A375 (cell line): ENCODE measurements around the gene KANK2. TPM values are rescaled to one million over a fixed set of nuclear protein-coding genes. Genes with fewer than 3 reads are reported as not detected.

Experiments
- total RNA-seq: library from RNA; depleted of rRNA; stranded (reverse); fragments of >200 nt; shearing (Covaris generic); gene quantifications from 2 replicates; pipeline ENCODE4 v1.2.3, GENCODE V29; 2014; rRNA removed

KANK2 gene
- total RNA-seq: 56.0 and 56.1 TPM in 2 replicates

GRCh38 chr19:11197291-11198174 is at the start of gene KANK2:
TSS of gene KANK2 (minus strand) at chr19:11197545. CDS start at chr19:11194511, 3,034 bp downstream.

GRCh38 chr19:11239377-11240000 is 42.1 kb upstream of the KANK2 start, which contains the start of gene ANGPTL8:
TSS of gene ANGPTL8 (plus strand) at chr19:11239619. CDS start at chr19:11239638, 19 bp downstream.

GRCh38 chr19:11155373-11156120 is 41.8 kb downstream of the KANK2 start, which contains the start of gene SPC24:
TSS of gene SPC24 (minus strand) at chr19:11155782. CDS start at chr19:11155776, 6 bp downstream.

Other genes starting within 250 kb of the KANK2 start
- gene SMARCA4, start 236.5 kb downstream of the KANK2 start, total RNA-seq: 218 and 226 TPM in 2 replicates
- gene LDLR, start 108.1 kb downstream of the KANK2 start, total RNA-seq: 198 and 231 TPM in 2 replicates
- gene SPC24, start 41.8 kb downstream of the KANK2 start, total RNA-seq: 164 and 193 TPM in 2 replicates
- not detected in 2 replicates for gene ANGPTL8, start 42.1 kb upstream of the KANK2 start, total RNA-seq
- gene DOCK6, start 65.0 kb upstream of the KANK2 start, total RNA-seq: 12.0 and 14.5 TPM in 2 replicates
- gene TSPAN16, start 98.6 kb upstream of the KANK2 start, total RNA-seq: not detected in 2 replicates
- 4.9 and 5.8 TPM in 2 replicates for gene RAB3D, start 142.1 kb upstream of the KANK2 start, total RNA-seq
- 97.9 and 98.7 TPM in 2 replicates for gene TMEM205, start 148.7 kb upstream of the KANK2 start, total RNA-seq
- 4.4 and 4.9 TPM in 2 replicates for gene CCDC159, start 149.0 kb upstream of the KANK2 start, total RNA-seq
- 10.2 and 18.4 TPM in 2 replicates for gene PLPPR2, start 157.9 kb upstream of the KANK2 start, total RNA-seq
- 2.1 and 4.8 TPM in 2 replicates for gene SWSAP1, start 177.1 kb upstream of the KANK2 start, total RNA-seq
- 7.6 and 9.4 TPM in 2 replicates for gene EPOR, start 186.8 kb upstream of the KANK2 start, total RNA-seq
- 12.2 and 17.9 TPM in 2 replicates for gene RGL3, start 221.8 kb upstream of the KANK2 start, total RNA-seq
- gene ODAD3, start 237.6 kb upstream of the KANK2 start, total RNA-seq: 0.87 and 4.5 TPM in 2 replicates
- gene PRKCSH, start 238.1 kb upstream of the KANK2 start, total RNA-seq: 230 and 236 TPM in 2 replicates